Osteoblast (primary cell): ENCODE data around the gene STXBP2. TPM values are rescaled to one million over a fixed set of nuclear protein-coding genes. Genes with fewer than 3 reads are reported as not detected.

Experiments
- DNase-seq: peaks from one replicate; pipeline ENCODE4 v3.0.0; 2011; ENCODE audit warnings: low spot score, mixed read lengths; ENCODE audit not compliant: insufficient read length; ENCODE audit errors: missing footprints
- H2AFZ ChIP-seq: 2 replicates; pipeline ENCODE4 v1.6.0; 2011; ENCODE audit warnings: mild to moderate bottlenecking, low read length
- H3K27ac ChIP-seq: 2 replicates; pipeline ENCODE4 v1.5.1; 2011; ENCODE audit warnings: mild to moderate bottlenecking, low read depth, low read length, moderate library complexity
- H3K27me3 ChIP-seq: 2 replicates; pipeline ENCODE4 v1.6.0; 2012; ENCODE audit warnings: mild to moderate bottlenecking, control low read depth, inconsistent platforms, low read length, moderate library complexity; ENCODE audit not compliant: insufficient read depth
- H3K36me3 ChIP-seq: 2 replicates; pipeline ENCODE4 v1.5.1; 2011; ENCODE audit warnings: mild to moderate bottlenecking, low read length, control low read depth, moderate library complexity; ENCODE audit not compliant: insufficient read depth
- H3K4me1 ChIP-seq: 2 replicates; pipeline ENCODE4 v1.5.1; 2011; ENCODE audit warnings: mild to moderate bottlenecking, low read length, control low read depth, moderate library complexity; ENCODE audit not compliant: insufficient read depth
- H3K4me2 ChIP-seq: 2 replicates; pipeline ENCODE4 v1.6.0; 2011; ENCODE audit warnings: mild to moderate bottlenecking, low read length; ENCODE audit not compliant: insufficient read depth
- H3K4me3 ChIP-seq: fragments of 200-600 bp; sonication (generic); 3 replicates; pipeline ENCODE4 v1.5.1; 2012; ENCODE audit warnings: mild to moderate bottlenecking, low read length, inconsistent platforms; ENCODE audit not compliant: insufficient read depth
- H3K79me2 ChIP-seq: 2 replicates; pipeline ENCODE4 v1.6.0; 2012; ENCODE audit warnings: mild to moderate bottlenecking, low read length, control low read depth, inconsistent platforms; ENCODE audit not compliant: insufficient read depth
- H3K9me3 ChIP-seq: 2 replicates; pipeline ENCODE4 v1.5.1; 2011; ENCODE audit warnings: low read depth, low read length, control low read depth
- H4K20me1 ChIP-seq: 2 replicates; pipeline ENCODE4 v1.6.0; 2012; ENCODE audit warnings: mild to moderate bottlenecking, low read length, control low read depth; ENCODE audit not compliant: insufficient read depth
- CTCF ChIP-seq: IDR thresholded peaks from 2 replicates; pipeline ENCODE4 v1.5.1; 2011; ENCODE audit warnings: mild to moderate bottlenecking, low read depth, low read length, moderate library complexity; ENCODE audit errors: extremely low read depth
- total RNA-seq: library from RNA; depleted of rRNA; stranded (reverse); fragments of >200 nt; gene quantifications from 2 replicates; pipeline ENCODE4 v1.2.3, GENCODE V29; 2012

Gene STXBP2
- total RNA-seq, 1 donor = 3.3 TPM

- no peaks in the 10 kb centered on the region for H4K20me1 ChIP-seq
- H3K4me3 ChIP-seq = no peak overlapping the region
- H3K4me1 ChIP-seq = peaks cover 1% of the 10 kb centered on the region
- peak; percentile 8 for DNase-seq
- H3K27me3 ChIP-seq = no peaks in the 10 kb centered on the region
- H3K36me3 ChIP-seq = no peaks in the 10 kb centered on the region
- no peak overlapping the region for H3K27ac ChIP-seq
- no peak overlapping the region for H3K4me2 ChIP-seq
- no peaks in the 10 kb centered on the region for H3K79me2 ChIP-seq
- no peak overlapping the region for H2AFZ ChIP-seq
- TF ChIP-seq CTCF = no peak
- no peaks in the 10 kb centered on the region for H3K9me3 ChIP-seq
Measured at GRCh38 chr19:7647156-7647555, 10.2 kb downstream of the STXBP2 start.

- no peaks in the 10 kb centered on the region for H3K36me3 ChIP-seq
- no peak for TF ChIP-seq CTCF
- H3K79me2 ChIP-seq = no peaks in the 10 kb centered on the region
- H2AFZ ChIP-seq = no peak overlapping the region
- no peak overlapping the region for H3K4me2 ChIP-seq
- H3K4me3 ChIP-seq = no peak overlapping the region
- H3K4me1 ChIP-seq = peaks cover 4% of the 10 kb centered on the region
- H3K27me3 ChIP-seq = no peaks in the 10 kb centered on the region
- DNase-seq = peak; percentile 68
- H4K20me1 ChIP-seq = no peaks in the 10 kb centered on the region
- H3K27ac ChIP-seq = no peak overlapping the region
- H3K9me3 ChIP-seq = no peaks in the 10 kb centered on the region
Measured at GRCh38 chr19:7648265-7649014, 11.5 kb downstream of the STXBP2 start.

GRCh38 chr19:7650148-7650547 is 13.2 kb downstream of the STXBP2 start:
- Histone ChIP-seq H3K9me3 (no peaks in the 10 kb centered on the region), H3K27ac (no peak overlapping the region), H3K4me2 (no peak overlapping the region), H3K79me2 (no peaks in the 10 kb centered on the region), H3K36me3 (no peaks in the 10 kb centered on the region), H3K4me3 (no peak overlapping the region), H3K4me1 (peaks cover 4% of the 10 kb centered on the region), H3K27me3 (no peaks in the 10 kb centered on the region), H2AFZ (no peak overlapping the region), H4K20me1 (no peaks in the 10 kb centered on the region)
- TF ChIP-seq CTCF = no peak
- DNase-seq = peak; percentile 14

- H3K9me3 ChIP-seq = no peaks in the 10 kb centered on the region
- no peaks in the 10 kb centered on the region for H3K36me3 ChIP-seq
- no peak overlapping the region for H3K27ac ChIP-seq
Measured at GRCh38 chr19:7652061-7652641, 15.2 kb downstream of the STXBP2 start.

More at GRCh38 chr19:7652061-7652641, 15.2 kb downstream of the STXBP2 start:
- Histone ChIP-seq H2AFZ (peak overlapping the region; percentile 66), H3K27me3 (peaks cover 5% of the 10 kb centered on the region), H3K79me2 (no peaks in the 10 kb centered on the region), H4K20me1 (no peaks in the 10 kb centered on the region), H3K4me3 (peak overlapping the region; percentile 49), H3K4me2 (peak overlapping the region; percentile 78), H3K4me1 (peaks cover 4% of the 10 kb centered on the region)
- TF ChIP-seq CTCF = peak; percentile 97
- DNase-seq = peak; percentile 94
